Vagina (tissue), 2 donors: ENCODE data around the gene EDC3. TPM values are rescaled to one million over a fixed set of nuclear protein-coding genes. Genes with fewer than 3 reads are reported as not detected.

Source experiments
- DNase-seq, 2 donors: peaks; one replicate each; pipeline ENCODE4 v3.0.0-alpha.2; 2017; ENCODE audit errors: extremely low spot score in 2 of 2
- H3K27ac ChIP-seq: fragments of 200-600 bp; sonication (generic); one replicate; pipeline ENCODE4 v1.5.1; 2019
- H3K27me3 ChIP-seq: fragments of 200-600 bp; sonication (generic); one replicate; pipeline ENCODE4 v1.5.1; 2019
- H3K36me3 ChIP-seq, 2 donors: fragments of 200-600 bp; sonication (generic); one replicate each; pipeline ENCODE4 v1.5.1; 2017 to 2019
- H3K4me1 ChIP-seq: fragments of 200-600 bp; sonication (generic); one replicate; pipeline ENCODE4 v1.5.1; 2019
- H3K4me3 ChIP-seq, 2 donors: fragments of 200-600 bp; sonication (generic); 1 replicate in 1 of 2; 2 replicates in 1 of 2; pipeline ENCODE4 v1.5.1; 2016 to 2019
- H3K9me3 ChIP-seq: fragments of 200-600 bp; sonication (generic); one replicate; pipeline ENCODE4 v1.5.1; 2019
- POLR2A ChIP-seq, 2 donors: fragments of 450-650 bp; IDR thresholded peaks; one replicate each; pipeline ENCODE4 v1.6.1; 2017; ENCODE audit warnings: antibody characterized with exemption in 2 of 2, mild to moderate bottlenecking in 2 of 2, moderate library complexity in 2 of 2
- POLR2AphosphoS5 ChIP-seq, 2 donors: sonication (generic); formaldehyde crosslinking; IDR thresholded peaks; one replicate each; pipeline ENCODE4 v1.9.0; 2017; ENCODE audit warnings: antibody characterized with exemption in 2 of 2, mild to moderate bottlenecking in 2 of 2, low read depth in 1 of 2; ENCODE audit not compliant: insufficient read depth in 1 of 2
- intact Hi-C: fragments of 100-400 bp; cut with DNase I; formaldehyde crosslinking; loops from one replicate; pipeline ENCODE4 v1.15.1; 2023
- total RNA-seq: library from RNA; depleted of rRNA; stranded (reverse); fragments of >200 nt; gene quantifications from one replicate; pipeline ENCODE4 v1.2.3, GENCODE V29; 2016
- TF ChIP-seq, protein P1 (sequence below), 3 experiments: fragments of 450-650 bp in 2 of 3; fragments of 200-600 bp in 1 of 3; sonication (generic) in 1 of 3; IDR thresholded peaks; one replicate each; pipeline ENCODE4 v1.5.1; 2017 to 2019; ENCODE audit warnings: antibody characterized with exemption in 3 of 3, mild to moderate bottlenecking in 2 of 3, moderate library complexity in 2 of 3

Gene EDC3
- total RNA-seq, 1 donor from 2014 or later, result 23.8 TPM

- Histone ChIP-seq H3K36me3 (peaks cover 0 to 58% of the 10 kb centered on the region in 2 donors), H3K4me3 (no peak overlapping the region), H3K9me3 (no peaks in the 10 kb centered on the region), H3K27me3 (no peaks in the 10 kb centered on the region), H3K27ac (no peak overlapping the region), H3K4me1 (peaks cover 51% of the 10 kb centered on the region)
- no peak for DNase-seq
- intact Hi-C loops, result no loop called here
- TF ChIP-seq POLR2AphosphoS5 (IDR thresholded peaks at IDR 0.05; ENCODE audit: insufficient read depth in 1 of 2, low read depth in 1 of 2), result no peak
- TF ChIP-seq, protein P1, sequence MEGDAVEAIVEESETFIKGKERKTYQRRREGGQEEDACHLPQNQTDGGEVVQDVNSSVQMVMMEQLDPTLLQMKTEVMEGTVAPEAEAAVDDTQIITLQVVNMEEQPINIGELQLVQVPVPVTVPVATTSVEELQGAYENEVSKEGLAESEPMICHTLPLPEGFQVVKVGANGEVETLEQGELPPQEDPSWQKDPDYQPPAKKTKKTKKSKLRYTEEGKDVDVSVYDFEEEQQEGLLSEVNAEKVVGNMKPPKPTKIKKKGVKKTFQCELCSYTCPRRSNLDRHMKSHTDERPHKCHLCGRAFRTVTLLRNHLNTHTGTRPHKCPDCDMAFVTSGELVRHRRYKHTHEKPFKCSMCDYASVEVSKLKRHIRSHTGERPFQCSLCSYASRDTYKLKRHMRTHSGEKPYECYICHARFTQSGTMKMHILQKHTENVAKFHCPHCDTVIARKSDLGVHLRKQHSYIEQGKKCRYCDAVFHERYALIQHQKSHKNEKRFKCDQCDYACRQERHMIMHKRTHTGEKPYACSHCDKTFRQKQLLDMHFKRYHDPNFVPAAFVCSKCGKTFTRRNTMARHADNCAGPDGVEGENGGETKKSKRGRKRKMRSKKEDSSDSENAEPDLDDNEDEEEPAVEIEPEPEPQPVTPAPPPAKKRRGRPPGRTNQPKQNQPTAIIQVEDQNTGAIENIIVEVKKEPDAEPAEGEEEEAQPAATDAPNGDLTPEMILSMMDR (IDR thresholded peaks at IDR 0.05), result no peak
- TF ChIP-seq POLR2A (IDR thresholded peaks at IDR 0.05), result no peak
These were observed 75.7 kb downstream of the EDC3 start for GRCh38 chr15:74619916-74620635.

GRCh38 chr15:74618841-74619596, 76.8 kb downstream of the EDC3 start:
- Histone ChIP-seq H3K9me3 (no peaks in the 10 kb centered on the region), H3K27me3 (no peaks in the 10 kb centered on the region), H3K4me1 (peaks cover 55% of the 10 kb centered on the region), H3K36me3 (peaks cover 0 to 47% of the 10 kb centered on the region in 2 donors), H3K4me3 (no peak overlapping the region), H3K27ac (no peak overlapping the region)
- DNase-seq, result no peak
- intact Hi-C loops, result no loop called here
- TF ChIP-seq POLR2A (IDR thresholded peaks at IDR 0.05) (no peak), POLR2AphosphoS5 (IDR thresholded peaks at IDR 0.05; ENCODE audit: insufficient read depth in 1 of 2, low read depth in 1 of 2) (no peak)
- TF ChIP-seq, protein P1 (IDR thresholded peaks at IDR 0.05), result no peak

- Histone ChIP-seq H3K4me3 (peak overlapping the region; percentile 95 to 98), H3K4me1 (peaks cover 59% of the 10 kb centered on the region), H3K27ac (peak overlapping the region; percentile 91), H3K9me3 (no peaks in the 10 kb centered on the region), H3K36me3 (peaks cover 0 to 28% of the 10 kb centered on the region in 2 donors), H3K27me3 (no peaks in the 10 kb centered on the region)
- TF ChIP-seq POLR2A (IDR thresholded peaks at IDR 0.05) (no peak), POLR2AphosphoS5 (IDR thresholded peaks at IDR 0.05; ENCODE audit: insufficient read depth in 1 of 2, low read depth in 1 of 2) (no peak)
- TF ChIP-seq, protein P1 (IDR thresholded peaks at IDR 0.05), result no peak
- intact Hi-C loops, result no loop called here
- DNase-seq, result no peak
These were observed 78.8 kb downstream of the EDC3 start for GRCh38 chr15:74616996-74617395.

GRCh38 chr15:74616366-74616939, 79.4 kb downstream of the EDC3 start:
- Histone ChIP-seq H3K4me3 (peak overlapping the region; percentile 95 to 98), H3K36me3 (peaks cover 0 to 22% of the 10 kb centered on the region in 2 donors), H3K4me1 (peaks cover 58% of the 10 kb centered on the region), H3K27me3 (no peaks in the 10 kb centered on the region), H3K27ac (peak overlapping the region; percentile 91), H3K9me3 (no peaks in the 10 kb centered on the region)
- no peak for DNase-seq
- intact Hi-C loops, result no loop called here
- TF ChIP-seq POLR2AphosphoS5 (IDR thresholded peaks at IDR 0.05; ENCODE audit: insufficient read depth in 1 of 2, low read depth in 1 of 2) (no peak), POLR2A (IDR thresholded peaks at IDR 0.05) (no peak)
- TF ChIP-seq, protein P1 (IDR thresholded peaks at IDR 0.05), result no peak
